ENCODE results near the gene SAMSN1. TPM values are rescaled to one million over a fixed set of nuclear protein-coding genes. Genes with fewer than 3 reads are reported as not detected.

The SAMSN1 gene
- total and polyA plus RNA-seq, 2 experiments from 2014 or later: 0.82 to 1.7 TPM

- Histone ChIP-seq H4K20me1 (ENCODE audit: insufficient read depth, poor library complexity, severe bottlenecking) (no peaks in the 10 kb centered on the region), H3K27ac (no peak overlapping the region), H3K27me3 (no peaks in the 10 kb centered on the region), H3K9me2 (replicated peaks; ENCODE audit: insufficient read depth) (no peaks in the 10 kb centered on the region), H3K4me3 (no peak overlapping the region), H3K4me2 (no peak overlapping the region), H3K4me1 (ENCODE audit: insufficient read depth) (no peaks in the 10 kb centered on the region), H3K79me2 (no peaks in the 10 kb centered on the region), H2AFZ (no peak overlapping the region), H3K36me3 (replicated peaks; ENCODE audit: insufficient read depth, low read depth) (no peaks in the 10 kb centered on the region), H3K9me3 (ENCODE audit: low read depth) (no peaks in the 10 kb centered on the region)
- TF ChIP-seq EZH2phosphoT487 (IDR thresholded peaks at IDR 0.05; ENCODE audit: low read depth, severe bottlenecking, unreplicated experiment) (no peak), EZH2 (IDR thresholded peaks at IDR 0.05; ENCODE audit: borderline replicate concordance) (no peak)
- TF ChIP-seq, protein P1, sequence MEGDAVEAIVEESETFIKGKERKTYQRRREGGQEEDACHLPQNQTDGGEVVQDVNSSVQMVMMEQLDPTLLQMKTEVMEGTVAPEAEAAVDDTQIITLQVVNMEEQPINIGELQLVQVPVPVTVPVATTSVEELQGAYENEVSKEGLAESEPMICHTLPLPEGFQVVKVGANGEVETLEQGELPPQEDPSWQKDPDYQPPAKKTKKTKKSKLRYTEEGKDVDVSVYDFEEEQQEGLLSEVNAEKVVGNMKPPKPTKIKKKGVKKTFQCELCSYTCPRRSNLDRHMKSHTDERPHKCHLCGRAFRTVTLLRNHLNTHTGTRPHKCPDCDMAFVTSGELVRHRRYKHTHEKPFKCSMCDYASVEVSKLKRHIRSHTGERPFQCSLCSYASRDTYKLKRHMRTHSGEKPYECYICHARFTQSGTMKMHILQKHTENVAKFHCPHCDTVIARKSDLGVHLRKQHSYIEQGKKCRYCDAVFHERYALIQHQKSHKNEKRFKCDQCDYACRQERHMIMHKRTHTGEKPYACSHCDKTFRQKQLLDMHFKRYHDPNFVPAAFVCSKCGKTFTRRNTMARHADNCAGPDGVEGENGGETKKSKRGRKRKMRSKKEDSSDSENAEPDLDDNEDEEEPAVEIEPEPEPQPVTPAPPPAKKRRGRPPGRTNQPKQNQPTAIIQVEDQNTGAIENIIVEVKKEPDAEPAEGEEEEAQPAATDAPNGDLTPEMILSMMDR (IDR thresholded peaks at IDR 0.05; ENCODE audit: poor library complexity): no peak
- WGBS (ENCODE audit: low lambda C conversion rate, missing lambda C conversion rate): 67% methylated on average over 6 of the region's 6 CpGs
- no peak for DNase-seq (ENCODE audit: low spot score)
Observed at GRCh38 chr21:14581902-14582457, 35.9 kb upstream of the SAMSN1 start.

- WGBS (ENCODE audit: low lambda C conversion rate, missing lambda C conversion rate): 91% methylated on average over 1 of the region's 1 CpG
- Histone ChIP-seq H3K4me3 (no peak overlapping the region), H3K9me2 (replicated peaks; ENCODE audit: insufficient read depth) (no peaks in the 10 kb centered on the region), H3K36me3 (replicated peaks; ENCODE audit: insufficient read depth, low read depth) (no peaks in the 10 kb centered on the region), H3K27me3 (no peaks in the 10 kb centered on the region), H3K4me1 (ENCODE audit: insufficient read depth) (no peaks in the 10 kb centered on the region), H3K4me2 (no peak overlapping the region), H3K79me2 (no peaks in the 10 kb centered on the region), H2AFZ (no peak overlapping the region), H4K20me1 (ENCODE audit: insufficient read depth, poor library complexity, severe bottlenecking) (no peaks in the 10 kb centered on the region), H3K27ac (no peak overlapping the region), H3K9me3 (ENCODE audit: low read depth) (no peaks in the 10 kb centered on the region)
- DNase-seq (ENCODE audit: low spot score): no peak
- TF ChIP-seq EZH2 (IDR thresholded peaks at IDR 0.05; ENCODE audit: borderline replicate concordance) (no peak), EZH2phosphoT487 (IDR thresholded peaks at IDR 0.05; ENCODE audit: low read depth, severe bottlenecking, unreplicated experiment) (no peak)
- TF ChIP-seq, protein P1 (IDR thresholded peaks at IDR 0.05; ENCODE audit: poor library complexity): no peak
Observed at GRCh38 chr21:14573244-14573643, 27.1 kb upstream of the SAMSN1 start.

GRCh38 chr21:14572204-14572780 is 26.2 kb upstream of the SAMSN1 start:
- Histone ChIP-seq H3K79me2 (no peaks in the 10 kb centered on the region), H2AFZ (no peak overlapping the region), H3K4me2 (no peak overlapping the region), H3K27ac (no peak overlapping the region), H4K20me1 (ENCODE audit: insufficient read depth, poor library complexity, severe bottlenecking) (no peaks in the 10 kb centered on the region), H3K9me2 (replicated peaks; ENCODE audit: insufficient read depth) (no peaks in the 10 kb centered on the region), H3K4me3 (no peak overlapping the region), H3K4me1 (ENCODE audit: insufficient read depth) (no peaks in the 10 kb centered on the region), H3K36me3 (replicated peaks; ENCODE audit: insufficient read depth, low read depth) (no peaks in the 10 kb centered on the region), H3K27me3 (no peaks in the 10 kb centered on the region), H3K9me3 (ENCODE audit: low read depth) (no peaks in the 10 kb centered on the region)
- 50% methylated on average over 2 of the region's 2 CpGs for WGBS (ENCODE audit: low lambda C conversion rate, missing lambda C conversion rate)
- no peak for DNase-seq (ENCODE audit: low spot score)
- TF ChIP-seq, protein P1 (IDR thresholded peaks at IDR 0.05; ENCODE audit: poor library complexity): no peak
- no peak for TF ChIP-seq EZH2 (IDR thresholded peaks at IDR 0.05; ENCODE audit: borderline replicate concordance)
- TF ChIP-seq EZH2phosphoT487 (IDR thresholded peaks at IDR 0.05; ENCODE audit: low read depth, severe bottlenecking, unreplicated experiment): no peak
